Tibial artery (tissue), 4 donors: ENCODE measurements around the gene KLHL2.
A peak's percentile ranks its signal among the peaks of the same experiment; 100 is the strongest.
"Not testable (repeated sequence)": the region's sequence is repeated elsewhere in the genome, so short reads cannot be mapped to it uniquely, and the experiment has no call there.

ENCODE experiments used
- DNase-seq, 2 donors: peaks; one replicate each; pipeline ENCODE4 v3.0.0-alpha.2; 2019
- H3K27ac ChIP-seq, 2 donors: fragments of 200-600 bp; sonication (generic) in 1 of 2; 1 replicate in 1 of 2; 2 replicates in 1 of 2; pipeline ENCODE4 v1.5.1; 2018 to 2019; ENCODE audit warnings: mild to moderate bottlenecking in 1 of 2
- H3K27me3 ChIP-seq, 2 donors: fragments of 200-600 bp; sonication (generic) in 1 of 2; one replicate each; pipeline versions ENCODE4 v1.5.1 to v1.6.0; 2016 to 2019
- H3K36me3 ChIP-seq, 3 donors: fragments of 200-600 bp; sonication (generic) in 2 of 3; one replicate each; pipeline ENCODE4 v1.5.1; 2016 to 2019; ENCODE audit warnings: mild to moderate bottlenecking in 2 of 3
- H3K4me1 ChIP-seq, 4 donors: fragments of 200-600 bp; sonication (generic) in 2 of 4; 1 replicate in 3 of 4; 2 replicates in 1 of 4; pipeline ENCODE4 v1.5.1; 2016 to 2019
- H3K4me3 ChIP-seq, 2 donors: fragments of 200-600 bp; sonication (generic) in 1 of 2; 1 replicate in 1 of 2; 2 replicates in 1 of 2; pipeline ENCODE4 v1.5.1; 2018 to 2019; ENCODE audit warnings: mild to moderate bottlenecking in 2 of 2
- H3K9me3 ChIP-seq, 3 donors: fragments of 200-600 bp; sonication (generic) in 1 of 3; one replicate each; pipeline ENCODE4 v1.5.1; 2016 to 2019
- CTCF ChIP-seq, 2 experiments: fragments of 200-600 bp in 1 of 2; fragments of 450-650 bp in 1 of 2; IDR thresholded peaks; one replicate each; pipeline ENCODE4 v1.5.1; 2017 to 2019; ENCODE audit warnings: antibody characterized with exemption in 2 of 2, mild to moderate bottlenecking in 1 of 2, moderate library complexity in 1 of 2
- intact Hi-C: fragments of 100-400 bp; cut with DNase I; formaldehyde crosslinking; loops from one replicate; pipeline ENCODE4 v1.15.0; 2023; ENCODE audit warnings: low total_unique reads

KLHL2 gene, protein sequence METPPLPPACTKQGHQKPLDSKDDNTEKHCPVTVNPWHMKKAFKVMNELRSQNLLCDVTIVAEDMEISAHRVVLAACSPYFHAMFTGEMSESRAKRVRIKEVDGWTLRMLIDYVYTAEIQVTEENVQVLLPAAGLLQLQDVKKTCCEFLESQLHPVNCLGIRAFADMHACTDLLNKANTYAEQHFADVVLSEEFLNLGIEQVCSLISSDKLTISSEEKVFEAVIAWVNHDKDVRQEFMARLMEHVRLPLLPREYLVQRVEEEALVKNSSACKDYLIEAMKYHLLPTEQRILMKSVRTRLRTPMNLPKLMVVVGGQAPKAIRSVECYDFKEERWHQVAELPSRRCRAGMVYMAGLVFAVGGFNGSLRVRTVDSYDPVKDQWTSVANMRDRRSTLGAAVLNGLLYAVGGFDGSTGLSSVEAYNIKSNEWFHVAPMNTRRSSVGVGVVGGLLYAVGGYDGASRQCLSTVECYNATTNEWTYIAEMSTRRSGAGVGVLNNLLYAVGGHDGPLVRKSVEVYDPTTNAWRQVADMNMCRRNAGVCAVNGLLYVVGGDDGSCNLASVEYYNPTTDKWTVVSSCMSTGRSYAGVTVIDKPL

DNA sequence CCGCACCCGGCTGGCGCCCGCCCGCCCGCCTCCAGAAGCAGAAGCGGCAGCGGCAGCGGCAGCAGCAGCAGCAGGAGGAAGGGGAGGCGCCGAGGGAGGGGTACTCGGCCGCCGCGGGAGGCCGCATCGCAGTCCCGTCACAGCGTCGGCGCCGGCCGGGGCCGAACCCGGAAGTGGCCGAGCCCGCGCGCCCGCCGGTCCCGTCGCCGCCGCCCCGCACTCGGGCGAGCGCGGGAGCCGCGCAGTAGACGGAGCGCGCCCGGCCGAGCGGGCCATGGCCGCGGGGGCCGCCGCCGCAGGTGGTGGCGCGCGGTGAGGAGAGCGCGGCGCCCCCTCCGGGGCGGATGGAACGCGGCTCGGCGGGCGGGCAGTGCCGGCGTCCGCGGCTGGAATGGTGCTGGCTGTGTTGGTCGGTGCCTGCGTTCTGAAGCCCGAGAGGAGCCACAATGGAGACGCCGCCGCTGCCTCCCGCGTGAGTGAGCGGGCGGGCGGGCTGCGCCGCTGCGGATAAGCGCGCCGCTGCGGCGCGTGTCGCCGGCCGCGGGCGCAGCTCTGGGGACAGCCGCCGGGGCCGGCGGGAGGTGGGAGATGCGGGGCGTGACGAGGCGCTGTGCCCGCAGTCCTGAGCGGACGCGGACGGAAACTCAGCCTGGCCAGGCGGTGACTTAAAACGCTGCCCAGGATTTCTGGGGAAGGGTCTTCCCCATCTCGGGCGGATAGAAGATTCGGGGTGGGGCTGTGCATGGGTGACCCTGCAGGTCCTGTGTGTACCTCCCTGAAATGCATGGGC, at the start of gene KLHL2:
KLHL2 (plus strand) TSS at position 131 of the 790 bp plus-strand sequence; CDS start at position 447, 316 bp downstream.
- DNase-seq, result peak; percentile 72 to 88
- intact Hi-C loops, result no loop called here
- H3K27me3 ChIP-seq, result no peaks in the 10 kb centered on the region
- peaks cover 0 to 22% (median 12%) of the 10 kb centered on the region in 4 donors for H3K4me1 ChIP-seq
- no peaks in the 10 kb centered on the region for H3K9me3 ChIP-seq
- no peaks in the 10 kb centered on the region for H3K36me3 ChIP-seq
- H3K27ac ChIP-seq, result peak within 1 kb of the TSS; percentile 67 to 78
- H3K4me3 ChIP-seq, result peak within 1 kb of the TSS; percentile 68 to 70
- TF ChIP-seq CTCF (IDR thresholded peaks at IDR 0.05), result peak in 1 of 2 experiments; percentile 11

DNA sequence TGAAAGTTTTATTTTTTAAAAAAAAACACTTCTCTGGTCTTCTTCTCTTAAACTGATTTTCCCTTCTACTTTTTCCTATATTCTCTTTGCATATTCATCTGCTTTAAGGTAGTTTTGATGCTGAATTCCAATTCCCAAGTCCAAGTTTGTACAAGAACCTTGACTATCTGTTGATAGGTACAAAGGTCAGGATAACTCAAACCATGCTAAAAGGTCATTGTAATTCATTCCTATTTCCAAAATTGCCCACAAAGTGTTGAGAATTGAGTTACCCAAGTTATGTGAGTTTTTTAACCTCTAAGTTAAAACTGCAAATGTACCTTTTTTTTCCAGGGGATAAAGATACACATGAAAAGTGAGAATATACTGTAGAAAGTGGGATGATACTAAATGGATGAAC, 48.6 kb upstream of the KLHL2 start:
- Histone ChIP-seq H3K27me3 (no peaks in the 10 kb centered on the region), H3K4me3 (no peak overlapping the region), H3K36me3 (no peaks in the 10 kb centered on the region), H3K27ac (no peak overlapping the region), H3K4me1 (no peaks in the 10 kb centered on the region), H3K9me3 (peaks cover 0 to 11% (median 0%) of the 10 kb centered on the region in 3 donors)
- TF ChIP-seq CTCF (IDR thresholded peaks at IDR 0.05), result no peak
- DNase-seq, result no peak
- intact Hi-C loops, result no loop called here

DNA sequence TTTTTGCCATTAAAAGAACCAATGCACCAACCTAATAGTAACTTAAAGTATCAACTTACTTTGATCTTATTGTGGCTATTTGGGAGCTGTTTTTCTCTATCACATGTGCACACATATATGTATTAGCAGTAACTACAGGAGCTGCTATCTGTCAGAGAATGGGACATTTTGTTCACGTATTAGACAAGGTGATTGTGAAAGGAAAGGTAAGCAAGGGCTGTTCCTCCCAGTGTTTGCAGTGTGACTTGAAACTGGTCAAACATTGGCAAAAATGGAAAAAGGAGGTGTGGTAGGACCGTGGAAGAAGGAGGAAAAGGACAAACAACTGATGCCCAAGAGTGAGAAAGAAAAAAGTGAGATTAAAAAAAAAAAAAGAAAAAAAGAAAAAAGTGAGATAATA, 43.1 kb upstream of the KLHL2 start:
- no peak overlapping the region for H3K4me3 ChIP-seq
- intact Hi-C loops, result no loop called here
- H3K4me1 ChIP-seq, result no peaks in the 10 kb centered on the region
- no peaks in the 10 kb centered on the region for H3K36me3 ChIP-seq
- no peak for DNase-seq
- no peak for TF ChIP-seq CTCF (IDR thresholded peaks at IDR 0.05)
- H3K27ac ChIP-seq, result no peak overlapping the region
- H3K27me3 ChIP-seq, result no peaks in the 10 kb centered on the region
- H3K9me3 ChIP-seq, result no peaks in the 10 kb centered on the region

DNA sequence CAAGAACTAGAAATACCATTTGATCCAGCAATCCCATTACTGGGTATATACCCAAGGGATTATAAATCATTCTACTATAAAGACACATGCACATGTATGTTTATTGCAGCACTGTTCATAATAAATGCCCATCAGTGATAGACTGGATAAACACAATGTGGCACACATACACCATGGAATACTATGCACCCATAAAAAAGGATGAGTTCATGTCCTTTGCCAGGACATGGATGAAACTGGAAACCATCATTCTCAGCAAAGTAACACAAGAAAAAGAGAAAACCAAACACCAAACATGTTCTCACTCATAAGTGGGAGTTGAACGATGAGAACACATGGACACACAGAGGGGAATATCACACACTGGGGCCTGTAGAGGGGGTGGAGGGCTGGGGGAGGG, 40.5 kb upstream of the KLHL2 start:
- H3K4me3 ChIP-seq, H3K27ac ChIP-seq, H3K9me3 ChIP-seq, intact Hi-C loops, DNase-seq, H3K4me1 ChIP-seq, H3K27me3 ChIP-seq, H3K36me3 ChIP-seq: not testable (repeated sequence)

- Histone ChIP-seq H3K27me3 (no peaks in the 10 kb centered on the region), H3K4me3 (no peak overlapping the region), H3K4me1 (no peaks in the 10 kb centered on the region), H3K36me3 (no peaks in the 10 kb centered on the region), H3K9me3 (no peaks in the 10 kb centered on the region), H3K27ac (no peak overlapping the region)
- DNase-seq, result no peak
- intact Hi-C loops, result no loop called here
- TF ChIP-seq CTCF (IDR thresholded peaks at IDR 0.05), result no peak
These were observed 39.7 kb upstream of the KLHL2 start for GRCh38 chr4:165167650-165168049.
